NCI-H2227 (cell line): ENCODE measurements around the gene DHRS4L2.
"Not testable (repeated sequence)": the region's sequence is repeated elsewhere in the genome, so short reads cannot be mapped to it uniquely, and the experiment has no call there.

Source experiments
- DNase-seq: peaks from one replicate; lab custom pipeline; 2025; ENCODE audit not compliant: unreplicated experiment; lab: John Stamatoyannopoulos, UW

DHRS4L2 gene

DNA sequence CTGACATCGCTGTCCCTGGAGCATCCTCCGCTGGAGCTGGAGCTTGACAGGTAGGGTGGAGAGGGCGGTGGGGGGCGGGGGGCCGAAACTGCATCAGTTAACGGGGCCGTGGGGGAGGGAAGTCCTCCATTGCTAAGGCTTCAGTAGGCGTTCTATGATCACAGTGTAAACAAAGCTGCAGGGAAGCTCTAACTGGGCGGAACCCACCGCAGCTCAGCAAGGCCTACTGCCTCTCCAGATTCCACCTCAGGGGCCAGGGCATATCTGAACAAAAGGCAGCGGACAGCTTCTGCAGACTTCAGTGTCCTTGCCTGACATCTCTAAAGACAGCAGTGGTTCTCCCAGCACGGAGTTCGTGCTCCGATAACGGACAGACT lies 18.5 kb upstream of the DHRS4L2 start:
- DNase-seq = not testable (repeated sequence)

GRCh38 chr14:23973178-23973577 lies 15.6 kb upstream of the DHRS4L2 start:
- not testable (repeated sequence) for DNase-seq

DNA sequence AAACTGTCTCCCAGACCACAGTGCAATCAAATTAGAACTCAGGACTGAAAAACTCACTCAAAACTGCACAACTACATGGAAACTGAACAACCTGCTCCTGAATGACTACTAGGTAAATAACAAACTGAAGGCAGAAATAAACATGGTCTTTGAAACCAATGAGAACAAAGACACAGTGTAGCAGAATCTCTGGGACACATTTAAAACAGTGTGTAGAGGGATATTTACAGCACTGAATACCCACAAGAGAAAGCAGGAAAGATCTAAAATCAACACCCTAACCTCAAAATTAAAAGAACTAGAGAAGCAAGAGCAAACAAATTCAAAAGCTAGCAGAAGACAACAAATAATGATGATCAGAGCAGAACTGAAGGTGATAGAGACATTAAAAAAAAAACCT lies 14.7 kb upstream of the DHRS4L2 start:
- not testable (repeated sequence) for DNase-seq

DNA sequence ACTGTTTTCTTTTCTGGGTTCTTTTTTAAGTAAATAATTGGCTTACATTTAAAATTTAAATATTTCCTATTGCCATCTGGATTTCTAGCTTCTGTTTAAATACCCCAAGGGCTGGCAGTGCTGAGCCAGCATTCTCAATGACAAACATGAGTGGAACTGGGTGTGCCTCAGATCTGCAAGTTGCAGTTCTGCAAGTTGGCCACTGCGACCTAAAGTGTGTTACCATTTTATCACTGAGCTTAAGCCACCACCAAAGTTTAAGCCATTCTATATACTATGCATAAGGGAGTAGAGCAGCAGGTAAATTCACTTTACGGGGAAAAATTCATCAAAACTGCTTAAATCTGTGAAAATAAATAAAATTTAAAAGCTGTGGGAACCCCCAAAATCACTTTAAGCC lies 11.5 kb upstream of the DHRS4L2 start:
- DNase-seq = not testable (repeated sequence)

DNA sequence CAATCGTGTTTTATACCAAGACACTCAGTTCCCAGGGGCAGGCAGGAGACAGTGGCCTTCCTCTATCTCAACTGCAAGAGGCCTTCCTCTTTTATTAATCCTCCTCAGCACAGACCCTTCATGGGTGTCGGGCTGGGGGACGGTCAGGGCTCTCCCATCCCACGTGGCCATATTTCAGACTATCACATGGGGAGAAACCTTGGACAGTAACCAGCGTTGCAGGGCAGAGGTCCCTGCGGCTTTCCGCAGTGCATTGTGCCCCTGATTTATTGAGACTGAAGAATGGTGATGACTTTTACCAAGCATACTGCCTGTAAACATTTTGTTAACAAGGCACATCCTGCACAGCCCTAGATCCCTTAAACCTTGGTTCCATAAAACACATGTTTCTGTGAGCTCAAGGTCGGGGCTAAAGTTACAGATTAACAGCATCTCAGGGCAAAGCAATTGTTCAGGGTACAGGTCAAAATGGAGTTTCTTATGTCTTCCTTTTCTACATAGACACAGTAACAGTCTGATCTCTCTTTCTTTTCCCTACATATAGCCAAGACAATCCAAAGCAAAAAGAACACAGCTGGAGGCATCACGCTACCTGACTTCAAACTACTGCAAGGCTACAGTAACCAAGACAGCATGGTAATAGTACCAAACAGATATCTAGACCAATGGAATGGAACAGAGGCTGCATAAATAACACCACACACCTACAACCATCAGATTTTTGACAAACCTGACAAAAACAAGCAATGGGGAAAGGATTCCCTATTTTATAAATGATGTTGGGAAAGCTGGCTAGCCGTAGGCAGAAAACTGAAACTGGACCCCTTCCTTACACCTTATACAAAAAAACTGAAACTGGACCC lies 6.5 kb upstream of the DHRS4L2 start:
- not testable (repeated sequence) for DNase-seq

GRCh38 chr14:23984891-23985602 lies 3.7 kb upstream of the DHRS4L2 start:
- DNase-seq = no peak

GRCh38 chr14:23988223-23988606 lies 514 bp upstream of the DHRS4L2 start:
- DNase-seq = not testable (repeated sequence)

- DNase-seq = not testable (repeated sequence)
Measured at GRCh38 chr14:23989734-23990445, 1.2 kb downstream of the DHRS4L2 start.

- not testable (repeated sequence) for DNase-seq
Measured at GRCh38 chr14:23990961-23991360, 2.2 kb downstream of the DHRS4L2 start.

GRCh38 chr14:23993042-23993441 lies 4.3 kb downstream of the DHRS4L2 start:
- DNase-seq = not testable (repeated sequence)

DNA sequence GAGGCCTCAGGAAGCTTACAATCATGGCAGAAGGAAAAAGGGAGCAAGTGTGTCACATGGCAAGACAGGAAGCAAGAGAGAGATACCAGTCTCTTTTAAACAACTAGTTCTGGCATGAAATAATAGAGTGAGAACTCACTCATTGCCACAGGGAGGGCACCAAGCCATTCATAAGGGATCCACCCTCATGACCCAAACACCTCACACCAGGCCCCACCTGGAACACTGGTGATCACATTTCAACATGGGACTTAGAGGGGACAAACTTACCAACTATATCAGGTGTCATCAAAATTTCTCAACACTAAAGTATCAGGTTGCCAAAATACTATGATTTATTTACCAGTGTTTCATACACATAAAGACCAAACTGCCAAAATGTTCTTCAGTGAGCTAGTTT lies 7.3 kb downstream of the DHRS4L2 start:
- not testable (repeated sequence) for DNase-seq

DNA sequence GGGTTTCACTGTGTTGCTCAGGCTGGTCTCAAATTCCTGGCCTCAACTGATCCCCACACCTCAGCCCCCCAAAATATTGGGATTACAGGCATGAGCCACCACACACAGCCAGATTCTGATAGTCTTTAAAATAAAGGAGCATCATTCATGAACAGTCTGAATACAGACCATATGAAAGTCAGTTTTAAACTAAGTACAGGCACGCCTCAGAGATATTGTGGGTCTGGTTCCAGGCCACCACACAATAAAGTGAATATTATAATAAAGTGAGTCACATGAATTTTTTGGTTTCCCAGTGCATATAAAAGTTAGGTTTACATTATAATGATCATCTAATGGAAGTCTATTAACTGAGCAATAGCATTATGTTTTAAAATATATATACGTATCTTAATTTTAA lies 8.1 kb downstream of the DHRS4L2 start:
- DNase-seq = not testable (repeated sequence)

DNA sequence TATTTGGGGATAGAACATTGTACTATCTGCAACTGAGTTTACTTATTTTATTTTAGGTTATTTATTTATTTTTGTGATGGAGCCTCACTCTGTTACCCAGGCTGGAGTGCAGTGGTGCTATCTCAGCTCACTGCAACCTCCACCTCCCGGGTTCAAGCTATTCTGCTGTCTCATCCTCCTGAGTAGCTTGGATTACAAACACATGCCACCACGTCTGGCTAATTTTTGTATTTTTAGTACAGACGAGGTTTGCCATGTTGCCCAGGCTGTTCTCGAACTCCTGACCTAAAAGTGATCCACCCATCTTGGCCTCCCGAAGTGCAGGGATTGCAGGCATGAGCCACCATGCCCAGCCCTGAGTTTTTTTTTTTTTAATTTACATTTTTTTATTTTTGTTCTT lies 10.9 kb downstream of the DHRS4L2 start:
- not testable (repeated sequence) for DNase-seq

- not testable (repeated sequence) for DNase-seq
Measured at GRCh38 chr14:24001078-24001477, 12.3 kb downstream of the DHRS4L2 start.

GRCh38 chr14:24001679-24002078 lies 12.9 kb downstream of the DHRS4L2 start:
- not testable (repeated sequence) for DNase-seq

DNA sequence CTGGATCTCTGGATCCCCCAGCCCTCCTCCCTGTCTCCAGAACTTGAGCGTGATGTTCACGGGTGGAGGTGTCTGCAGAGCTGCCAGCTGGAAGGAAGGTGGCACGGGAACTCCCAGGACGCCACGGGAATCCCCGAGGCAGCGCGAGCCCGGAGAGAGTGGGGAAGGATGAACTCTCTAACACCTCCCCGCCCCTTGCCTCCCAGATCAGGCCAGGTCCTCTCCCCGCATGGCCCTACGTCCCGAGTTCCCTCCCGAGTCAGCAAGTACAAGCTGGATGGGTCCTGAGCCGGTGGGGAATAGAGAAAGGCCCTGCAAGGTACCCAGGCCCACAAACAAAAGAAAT lies 17.7 kb downstream of the DHRS4L2 start:
- DNase-seq = not testable (repeated sequence)

GRCh38 chr14:24006817-24007652 lies 18.3 kb downstream of the DHRS4L2 start:
- not testable (repeated sequence) for DNase-seq

DNA sequence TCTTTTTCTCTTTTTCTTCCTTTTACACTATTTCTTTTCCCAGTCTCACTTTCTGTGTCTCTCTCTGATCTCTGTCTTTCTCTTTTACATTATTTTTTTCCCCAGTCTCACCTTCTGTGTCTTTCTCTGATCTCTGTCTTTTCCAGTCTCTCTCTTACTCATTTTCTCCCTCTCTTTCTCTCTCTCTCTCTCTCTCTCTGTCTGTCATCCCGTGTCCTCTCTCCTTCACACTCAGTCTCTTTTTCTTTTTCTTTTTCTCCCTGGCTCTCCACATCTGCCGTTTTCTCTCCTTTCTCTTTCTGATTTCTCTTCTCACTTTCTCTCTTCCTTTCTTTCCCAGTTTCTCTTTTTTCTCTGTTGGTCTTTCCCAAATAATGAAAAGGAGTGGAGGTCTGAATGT lies 22.3 kb downstream of the DHRS4L2 start:
- DNase-seq = no peak

DNA sequence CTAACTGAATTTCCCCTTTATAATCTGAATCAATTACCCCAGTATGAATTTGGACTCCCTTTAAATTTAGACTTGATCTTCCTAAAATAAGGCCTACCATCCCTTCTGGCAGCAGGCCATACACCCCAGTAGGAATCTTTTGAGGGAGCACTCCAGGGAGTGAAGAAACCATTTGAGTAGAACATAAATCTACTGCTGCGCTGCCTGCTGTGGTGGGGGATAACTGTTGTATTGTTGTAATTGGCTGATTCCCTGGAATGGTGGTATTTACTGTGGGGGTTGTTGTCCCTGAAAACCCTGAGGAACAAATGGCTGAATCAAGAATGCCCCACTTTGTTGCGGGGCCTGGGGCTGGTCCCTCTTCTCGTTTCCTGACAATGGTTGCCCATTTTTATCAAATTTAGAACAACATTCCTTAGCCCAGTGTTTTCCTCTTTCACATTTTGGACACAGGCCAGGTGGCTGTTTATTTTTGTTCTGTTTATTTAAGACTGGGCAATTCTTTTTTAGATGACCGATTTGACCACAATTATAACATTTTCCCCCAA lies 24.1 kb downstream of the DHRS4L2 start:
- not testable (repeated sequence) for DNase-seq
